ENCODE measurements around the gene SLC5A12.

Gene SLC5A12

DNA sequence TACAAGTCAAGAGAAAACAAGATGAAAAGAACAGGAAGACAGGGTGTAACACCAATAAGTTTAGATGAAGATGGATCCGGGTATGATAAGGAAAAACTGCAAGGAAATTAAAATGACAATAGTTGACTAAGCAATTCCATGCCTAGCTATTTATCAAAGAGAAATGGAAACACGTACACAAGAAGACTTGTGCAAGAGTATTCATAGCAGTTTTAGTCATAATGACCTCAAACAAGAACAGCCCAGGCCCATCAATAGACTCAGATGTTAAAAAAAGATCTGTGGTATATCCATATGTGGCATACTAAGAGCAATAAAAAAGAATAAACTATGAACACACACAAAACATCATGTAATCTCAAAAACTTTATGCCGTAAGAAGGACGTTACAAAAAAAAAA, 33.2 kb downstream of the SLC5A12 start:
- no peak overlapping the region for H3K4me3 ChIP-seq (ENCODE audit: low read length)
- TF ChIP-seq, protein P1, sequence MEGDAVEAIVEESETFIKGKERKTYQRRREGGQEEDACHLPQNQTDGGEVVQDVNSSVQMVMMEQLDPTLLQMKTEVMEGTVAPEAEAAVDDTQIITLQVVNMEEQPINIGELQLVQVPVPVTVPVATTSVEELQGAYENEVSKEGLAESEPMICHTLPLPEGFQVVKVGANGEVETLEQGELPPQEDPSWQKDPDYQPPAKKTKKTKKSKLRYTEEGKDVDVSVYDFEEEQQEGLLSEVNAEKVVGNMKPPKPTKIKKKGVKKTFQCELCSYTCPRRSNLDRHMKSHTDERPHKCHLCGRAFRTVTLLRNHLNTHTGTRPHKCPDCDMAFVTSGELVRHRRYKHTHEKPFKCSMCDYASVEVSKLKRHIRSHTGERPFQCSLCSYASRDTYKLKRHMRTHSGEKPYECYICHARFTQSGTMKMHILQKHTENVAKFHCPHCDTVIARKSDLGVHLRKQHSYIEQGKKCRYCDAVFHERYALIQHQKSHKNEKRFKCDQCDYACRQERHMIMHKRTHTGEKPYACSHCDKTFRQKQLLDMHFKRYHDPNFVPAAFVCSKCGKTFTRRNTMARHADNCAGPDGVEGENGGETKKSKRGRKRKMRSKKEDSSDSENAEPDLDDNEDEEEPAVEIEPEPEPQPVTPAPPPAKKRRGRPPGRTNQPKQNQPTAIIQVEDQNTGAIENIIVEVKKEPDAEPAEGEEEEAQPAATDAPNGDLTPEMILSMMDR (conservative IDR thresholded peaks at IDR 0.05; ENCODE audit: low read length) = no peak
- no peak for DNase-seq (ENCODE audit: low read depth)

DNA sequence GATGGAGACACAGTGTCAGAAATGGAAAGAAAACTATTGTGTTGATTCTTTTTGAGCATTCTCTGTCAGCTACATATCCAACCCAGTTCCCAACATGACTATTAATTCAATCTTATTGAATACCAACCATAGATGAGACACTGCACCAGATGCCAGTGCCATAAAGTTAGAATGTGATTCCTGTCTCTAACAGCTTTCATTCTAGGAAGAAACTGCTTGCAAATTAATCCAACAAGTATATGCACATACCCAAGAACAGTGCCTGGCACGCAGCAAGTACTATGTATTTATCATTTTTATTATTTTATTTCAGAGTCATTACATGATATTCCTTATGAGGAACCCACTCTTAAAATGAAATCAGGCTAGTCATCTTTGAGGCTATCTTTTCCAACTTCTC, 34.5 kb downstream of the SLC5A12 start:
- TF ChIP-seq, protein P1 (conservative IDR thresholded peaks at IDR 0.05; ENCODE audit: low read length) = no peak
- H3K4me3 ChIP-seq (ENCODE audit: low read length) = no peak overlapping the region
- no peak for DNase-seq (ENCODE audit: low read depth)

GRCh38 chr11:26677566-26677965, 44.3 kb downstream of the SLC5A12 start:
- DNase-seq (ENCODE audit: low read depth) = no peak
- no peak overlapping the region for H3K4me3 ChIP-seq (ENCODE audit: low read length)
- TF ChIP-seq, protein P1 (conservative IDR thresholded peaks at IDR 0.05; ENCODE audit: low read length) = no peak

DNA sequence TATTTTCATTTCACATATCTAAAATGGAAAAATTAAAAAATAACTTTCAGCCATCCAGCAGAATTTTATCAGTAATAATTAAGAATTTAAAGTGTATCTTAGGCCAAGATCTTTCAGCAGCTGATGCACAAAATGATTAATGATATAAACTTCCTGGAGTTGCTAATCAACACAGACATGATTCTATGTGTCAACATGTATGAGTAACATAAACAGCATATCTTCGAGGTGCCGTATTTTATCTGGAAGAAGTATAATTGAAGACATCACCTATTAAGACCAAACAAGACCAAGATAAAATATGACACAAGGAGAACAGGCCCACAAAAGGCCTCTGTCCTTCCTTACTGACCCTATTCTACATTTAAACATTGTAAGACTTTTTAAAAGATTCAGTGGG, 45.2 kb downstream of the SLC5A12 start:
- H3K4me3 ChIP-seq (ENCODE audit: low read length) = no peak overlapping the region
- no peak for DNase-seq (ENCODE audit: low read depth)
- TF ChIP-seq, protein P1 (conservative IDR thresholded peaks at IDR 0.05; ENCODE audit: low read length) = no peak

DNA sequence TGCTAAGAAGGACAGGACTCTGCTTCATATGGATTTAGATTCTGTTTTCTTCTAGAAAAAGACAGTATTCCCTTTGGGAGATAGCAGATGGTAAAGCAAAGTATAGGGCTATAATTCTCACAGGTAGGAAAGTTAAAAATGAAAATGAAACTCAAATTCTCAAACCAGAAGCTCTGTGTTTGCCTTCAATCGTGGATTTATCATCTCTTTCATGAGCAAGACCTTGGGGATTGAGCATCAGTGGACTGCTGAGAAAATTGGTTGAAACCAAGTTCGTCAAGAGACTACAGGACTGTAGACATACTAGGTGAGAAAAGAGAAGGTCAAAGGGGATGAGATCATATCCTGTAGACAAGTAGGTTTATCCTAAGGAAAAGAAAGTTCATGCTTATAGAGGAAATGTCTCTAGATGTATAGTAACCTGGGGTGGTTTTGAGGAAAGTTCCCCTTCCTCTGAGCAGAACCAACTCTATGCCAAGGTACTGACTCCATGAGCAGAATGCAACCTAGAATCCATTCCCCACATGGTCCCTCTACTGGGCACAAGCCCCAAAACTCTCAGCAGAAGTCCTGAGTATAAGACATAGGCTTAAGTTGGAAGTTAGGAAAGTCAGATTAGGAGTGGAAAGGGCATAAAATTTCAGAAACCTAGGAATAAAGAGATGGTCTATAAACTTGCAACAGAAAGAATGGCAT, 46.5 kb downstream of the SLC5A12 start:
- H3K4me3 ChIP-seq (ENCODE audit: low read length) = no peak overlapping the region
- no peak for DNase-seq (ENCODE audit: low read depth)
- TF ChIP-seq, protein P1 (conservative IDR thresholded peaks at IDR 0.05; ENCODE audit: low read length) = no peak

- no peak for DNase-seq (ENCODE audit: low read depth)
- H3K4me3 ChIP-seq (ENCODE audit: low read length) = no peak overlapping the region
- TF ChIP-seq, protein P1 (conservative IDR thresholded peaks at IDR 0.05; ENCODE audit: low read length) = no peak
Measured at GRCh38 chr11:26665946-26666345, 55.9 kb downstream of the SLC5A12 start.

- DNase-seq (ENCODE audit: low read depth) = no peak
- no peak overlapping the region for H3K4me3 ChIP-seq (ENCODE audit: low read length)
- TF ChIP-seq, protein P1 (conservative IDR thresholded peaks at IDR 0.05; ENCODE audit: low read length) = no peak
Measured at GRCh38 chr11:26665036-26665435, 56.8 kb downstream of the SLC5A12 start.

Data from AG10803 (cell line).